Suprapubic skin (tissue), 3 donors: ENCODE measurements around the gene GREM1.

Source experiments
- POLR2A ChIP-seq, 2 donors: fragments of 450-650 bp; IDR thresholded peaks; one replicate each; pipeline ENCODE4 v1.6.1; 2017; ENCODE audit warnings: antibody characterized with exemption in 2 of 2, mild to moderate bottlenecking in 2 of 2, moderate library complexity in 2 of 2
- TF ChIP-seq, protein P1 (sequence below), 2 donors: fragments of 200-600 bp in 1 of 2; fragments of 450-650 bp in 1 of 2; sonication (generic) in 1 of 2; IDR thresholded peaks; one replicate each; pipeline ENCODE4 v1.5.1; 2016 to 2019; ENCODE audit warnings: antibody characterized with exemption in 2 of 2, mild to moderate bottlenecking in 1 of 2, moderate library complexity in 1 of 2

DNA sequence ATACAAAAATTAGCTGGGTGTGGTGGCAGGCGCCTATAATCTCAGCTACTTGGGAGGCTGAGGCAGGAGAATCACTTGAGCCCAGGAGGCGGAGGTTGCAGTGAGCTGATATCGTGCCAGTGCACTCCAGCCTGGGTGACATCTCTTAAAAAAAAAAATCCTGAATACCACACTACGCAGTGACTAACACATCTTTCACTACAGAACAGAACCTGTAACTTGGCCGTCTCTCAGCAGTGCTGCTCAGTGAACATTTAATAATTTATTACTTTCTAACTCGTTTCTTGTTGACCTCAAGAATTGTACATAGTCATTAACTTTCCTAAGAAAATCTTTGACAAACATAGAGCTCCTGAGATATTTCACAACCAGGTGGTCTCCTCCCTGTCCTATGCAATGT lies 3.8 kb downstream of the GREM1 start:
- no peak for TF ChIP-seq POLR2A (IDR thresholded peaks at IDR 0.05)
- TF ChIP-seq, protein P1, sequence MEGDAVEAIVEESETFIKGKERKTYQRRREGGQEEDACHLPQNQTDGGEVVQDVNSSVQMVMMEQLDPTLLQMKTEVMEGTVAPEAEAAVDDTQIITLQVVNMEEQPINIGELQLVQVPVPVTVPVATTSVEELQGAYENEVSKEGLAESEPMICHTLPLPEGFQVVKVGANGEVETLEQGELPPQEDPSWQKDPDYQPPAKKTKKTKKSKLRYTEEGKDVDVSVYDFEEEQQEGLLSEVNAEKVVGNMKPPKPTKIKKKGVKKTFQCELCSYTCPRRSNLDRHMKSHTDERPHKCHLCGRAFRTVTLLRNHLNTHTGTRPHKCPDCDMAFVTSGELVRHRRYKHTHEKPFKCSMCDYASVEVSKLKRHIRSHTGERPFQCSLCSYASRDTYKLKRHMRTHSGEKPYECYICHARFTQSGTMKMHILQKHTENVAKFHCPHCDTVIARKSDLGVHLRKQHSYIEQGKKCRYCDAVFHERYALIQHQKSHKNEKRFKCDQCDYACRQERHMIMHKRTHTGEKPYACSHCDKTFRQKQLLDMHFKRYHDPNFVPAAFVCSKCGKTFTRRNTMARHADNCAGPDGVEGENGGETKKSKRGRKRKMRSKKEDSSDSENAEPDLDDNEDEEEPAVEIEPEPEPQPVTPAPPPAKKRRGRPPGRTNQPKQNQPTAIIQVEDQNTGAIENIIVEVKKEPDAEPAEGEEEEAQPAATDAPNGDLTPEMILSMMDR (IDR thresholded peaks at IDR 0.05), result no peak
